ENCODE results near the gene CYB5B. TPM values are rescaled to one million over a fixed set of nuclear protein-coding genes. Genes with fewer than 3 reads are reported as not detected.

The CYB5B gene
- total RNA-seq, 1 donor from 2014 or later: 39.2 TPM

DNA sequence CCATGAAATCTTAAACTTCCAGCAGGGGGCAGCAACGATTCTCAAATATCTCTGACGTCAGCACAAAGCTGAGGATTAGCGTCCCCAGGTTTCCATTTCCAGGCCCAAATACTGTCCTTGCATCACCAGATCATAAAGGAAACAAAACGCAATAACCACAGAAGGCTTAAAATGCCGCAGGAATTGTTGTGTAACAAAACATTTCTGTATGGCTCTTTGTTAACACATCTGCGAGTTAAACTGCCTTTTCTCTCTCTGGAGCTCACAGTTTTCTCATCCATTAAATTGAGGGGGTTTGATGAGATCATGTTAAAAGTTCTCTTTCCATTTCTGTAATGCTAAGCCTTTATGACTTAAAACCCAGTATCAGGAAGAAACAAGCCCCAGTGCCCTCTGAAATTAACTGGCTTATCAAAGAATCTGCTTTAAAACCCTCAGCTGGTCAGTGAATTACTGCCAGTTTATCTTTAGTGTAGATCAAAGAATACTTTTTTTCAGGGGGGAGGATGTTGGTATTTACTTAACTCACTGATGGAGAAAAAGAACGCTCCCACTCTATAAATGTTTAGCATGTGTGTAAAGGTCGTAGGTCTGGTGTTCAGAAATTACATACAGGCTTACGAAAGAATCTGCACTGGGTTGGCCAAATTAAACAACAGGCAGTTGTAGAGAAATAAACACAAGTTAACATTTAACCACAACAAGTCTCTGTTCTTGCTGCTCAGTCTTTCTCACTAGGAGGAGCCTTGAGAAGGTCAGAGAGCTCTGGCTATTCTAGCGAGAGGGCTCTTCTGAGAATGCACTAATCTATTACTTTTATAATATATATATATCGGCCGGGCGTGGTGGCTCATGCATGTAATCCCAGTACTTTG is 28.0 kb upstream of the CYB5B start:
- DNase-seq (ENCODE audit: low read depth) (peak; percentile 87), FAIRE-seq (no peak)
- no peak overlapping the region for H3K4me3 ChIP-seq (ENCODE audit: low read depth, low read length)
- TF ChIP-seq, protein P1, sequence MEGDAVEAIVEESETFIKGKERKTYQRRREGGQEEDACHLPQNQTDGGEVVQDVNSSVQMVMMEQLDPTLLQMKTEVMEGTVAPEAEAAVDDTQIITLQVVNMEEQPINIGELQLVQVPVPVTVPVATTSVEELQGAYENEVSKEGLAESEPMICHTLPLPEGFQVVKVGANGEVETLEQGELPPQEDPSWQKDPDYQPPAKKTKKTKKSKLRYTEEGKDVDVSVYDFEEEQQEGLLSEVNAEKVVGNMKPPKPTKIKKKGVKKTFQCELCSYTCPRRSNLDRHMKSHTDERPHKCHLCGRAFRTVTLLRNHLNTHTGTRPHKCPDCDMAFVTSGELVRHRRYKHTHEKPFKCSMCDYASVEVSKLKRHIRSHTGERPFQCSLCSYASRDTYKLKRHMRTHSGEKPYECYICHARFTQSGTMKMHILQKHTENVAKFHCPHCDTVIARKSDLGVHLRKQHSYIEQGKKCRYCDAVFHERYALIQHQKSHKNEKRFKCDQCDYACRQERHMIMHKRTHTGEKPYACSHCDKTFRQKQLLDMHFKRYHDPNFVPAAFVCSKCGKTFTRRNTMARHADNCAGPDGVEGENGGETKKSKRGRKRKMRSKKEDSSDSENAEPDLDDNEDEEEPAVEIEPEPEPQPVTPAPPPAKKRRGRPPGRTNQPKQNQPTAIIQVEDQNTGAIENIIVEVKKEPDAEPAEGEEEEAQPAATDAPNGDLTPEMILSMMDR (IDR thresholded peaks at IDR 0.05; ENCODE audit: insufficient read depth, low read length, severe bottlenecking): peak; percentile 35
- no peaks in the 10 kb centered on the region for H3K36me3 ChIP-seq (ENCODE audit: control insufficient read depth, insufficient read depth, low read length)
- H3K27me3 ChIP-seq (ENCODE audit: control insufficient read depth, insufficient read depth, low read length): no peaks in the 10 kb centered on the region

- Histone ChIP-seq H3K4me3 (ENCODE audit: low read depth, low read length) (no peak overlapping the region), H3K27me3 (ENCODE audit: control insufficient read depth, insufficient read depth, low read length) (no peaks in the 10 kb centered on the region), H3K36me3 (ENCODE audit: control insufficient read depth, insufficient read depth, low read length) (no peaks in the 10 kb centered on the region)
- DNase-seq (ENCODE audit: low read depth) (peak; percentile 77), FAIRE-seq (no peak)
- TF ChIP-seq, protein P1 (IDR thresholded peaks at IDR 0.05; ENCODE audit: insufficient read depth, low read length, severe bottlenecking): peak; percentile 39
Measured at GRCh38 chr16:69397821-69398521, 26.4 kb upstream of the CYB5B start.

- FAIRE-seq (no peak), DNase-seq (ENCODE audit: low read depth) (peak; percentile 47)
- Histone ChIP-seq H3K27me3 (ENCODE audit: control insufficient read depth, insufficient read depth, low read length) (no peaks in the 10 kb centered on the region), H3K36me3 (ENCODE audit: control insufficient read depth, insufficient read depth, low read length) (no peaks in the 10 kb centered on the region), H3K4me3 (ENCODE audit: low read depth, low read length) (no peak overlapping the region)
- TF ChIP-seq, protein P1 (IDR thresholded peaks at IDR 0.05; ENCODE audit: insufficient read depth, low read length, severe bottlenecking): no peak
Measured at GRCh38 chr16:69399361-69399760, 25.1 kb upstream of the CYB5B start.

DNA sequence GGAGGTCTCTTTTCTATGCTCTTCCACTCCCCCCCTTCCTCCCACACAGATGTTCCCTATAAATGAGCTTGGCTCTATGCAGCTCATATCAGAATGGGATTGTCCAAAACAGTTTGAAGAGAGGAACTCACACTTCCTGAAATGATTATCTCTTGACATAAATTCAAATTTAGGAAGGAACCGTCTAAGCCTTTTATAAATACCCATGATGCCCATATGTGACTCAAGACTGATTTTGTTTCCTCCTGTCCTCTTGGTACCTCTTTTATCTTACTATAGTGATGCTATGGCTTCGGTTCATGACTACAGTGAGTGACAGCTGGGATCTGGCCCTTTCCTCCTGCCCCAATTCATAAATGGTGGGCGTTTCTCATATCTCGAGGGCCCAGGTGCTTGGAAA is 22.0 kb upstream of the CYB5B start:
- Histone ChIP-seq H3K4me3 (ENCODE audit: low read depth, low read length) (no peak overlapping the region), H3K27me3 (ENCODE audit: control insufficient read depth, insufficient read depth, low read length) (no peaks in the 10 kb centered on the region), H3K36me3 (ENCODE audit: control insufficient read depth, insufficient read depth, low read length) (no peaks in the 10 kb centered on the region)
- no peak for DNase-seq (ENCODE audit: low read depth)
- FAIRE-seq: no peak
- TF ChIP-seq, protein P1 (IDR thresholded peaks at IDR 0.05; ENCODE audit: insufficient read depth, low read length, severe bottlenecking): no peak

DNA sequence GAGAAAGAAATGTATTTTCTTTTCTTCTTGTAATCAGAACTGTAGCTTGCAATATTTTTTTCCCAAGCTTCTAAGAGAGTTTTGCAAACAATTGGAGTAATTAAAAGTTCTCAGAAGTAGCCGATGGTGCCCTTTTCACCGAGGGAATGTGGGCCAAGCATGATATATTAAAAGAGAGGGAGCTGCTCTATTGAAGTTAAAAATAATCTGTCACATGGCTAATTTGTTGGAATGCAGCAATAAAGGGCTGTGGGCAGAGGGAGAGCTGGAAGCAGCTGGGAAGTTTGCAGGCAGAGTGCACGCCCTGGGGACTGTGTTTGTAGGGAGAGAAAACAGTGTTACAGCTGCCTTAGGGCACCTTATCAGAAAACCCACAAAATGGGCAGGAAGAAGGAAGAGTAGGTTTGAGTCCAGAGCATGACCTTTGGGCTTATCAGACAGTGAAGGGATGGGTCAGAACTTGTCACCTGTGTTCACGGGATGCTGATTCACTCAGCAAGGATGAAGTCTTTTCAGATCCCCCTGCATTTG is 20.1 kb upstream of the CYB5B start:
- no peaks in the 10 kb centered on the region for H3K27me3 ChIP-seq (ENCODE audit: control insufficient read depth, insufficient read depth, low read length)
- DNase-seq (ENCODE audit: low read depth) (peak; percentile 82), FAIRE-seq (no peak)
- TF ChIP-seq, protein P1 (IDR thresholded peaks at IDR 0.05; ENCODE audit: insufficient read depth, low read length, severe bottlenecking): no peak
- H3K36me3 ChIP-seq (ENCODE audit: control insufficient read depth, insufficient read depth, low read length): no peaks in the 10 kb centered on the region
- H3K4me3 ChIP-seq (ENCODE audit: low read depth, low read length): no peak overlapping the region

Measured in bronchial epithelial cell (primary cell).